HG03095 (cell line): ENCODE results near the gene MB21D2.

Experiments used
- ATAC-seq: cut with Tn5 transposase; IDR thresholded peaks from one replicate; pipeline ENCODE4 v1.9.1; 2021; ENCODE audit warnings: moderate library complexity; ENCODE audit not compliant: unreplicated experiment

MB21D2 gene

DNA sequence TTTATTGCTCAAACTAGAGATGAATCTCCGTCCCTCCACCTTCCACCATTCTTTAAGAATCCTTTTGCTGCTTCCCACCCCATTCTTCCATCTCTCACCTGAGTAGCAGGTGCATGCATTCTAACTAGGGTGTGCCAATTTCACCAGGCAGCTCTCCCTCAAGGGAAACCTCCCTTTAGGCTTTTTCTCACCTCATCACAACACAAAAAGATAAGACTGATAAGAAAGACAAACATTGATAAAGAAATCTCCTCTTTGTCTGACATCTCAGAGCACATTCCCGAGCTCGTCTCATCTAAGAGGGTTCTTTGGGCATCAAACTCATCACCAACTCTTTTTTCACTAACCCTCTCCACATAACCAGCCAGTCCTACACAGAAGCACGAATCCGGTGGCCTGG lies 23.0 kb downstream of the MB21D2 start:
- no peak for ATAC-seq

DNA sequence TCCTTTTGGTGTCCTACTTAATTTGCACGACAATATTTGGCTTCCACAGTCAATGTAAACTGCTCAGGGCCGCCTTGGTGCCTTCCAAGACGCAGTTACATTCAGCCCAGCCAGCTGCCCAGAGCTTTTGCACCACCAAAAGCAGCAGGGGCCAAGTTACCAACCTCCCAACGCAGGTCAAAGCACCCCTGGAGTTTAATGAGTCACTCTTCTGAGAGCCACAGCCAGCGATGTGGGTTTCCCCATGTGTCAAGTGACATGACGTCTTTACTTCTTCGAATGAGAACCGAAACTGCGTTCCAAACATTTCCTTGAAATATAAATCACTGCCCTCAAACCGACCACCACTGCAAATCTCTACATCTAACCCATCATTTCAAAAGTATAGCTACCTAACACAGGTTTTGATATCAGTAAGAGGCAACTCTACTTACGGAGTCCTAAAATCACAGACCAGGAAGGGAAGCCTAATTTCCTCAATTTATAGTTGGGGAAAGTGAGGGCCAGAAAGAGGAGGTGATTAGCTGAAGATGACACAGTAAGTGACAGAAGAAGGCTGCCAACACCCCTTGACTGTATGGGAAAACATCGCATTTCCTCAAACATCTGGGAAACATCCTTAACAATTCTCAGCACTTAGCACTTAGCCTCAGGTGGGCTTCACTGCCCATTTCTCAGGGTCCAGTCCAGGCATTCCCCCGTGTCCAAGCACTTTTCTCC lies 24.5 kb downstream of the MB21D2 start:
- ATAC-seq, result peak; percentile 94

DNA sequence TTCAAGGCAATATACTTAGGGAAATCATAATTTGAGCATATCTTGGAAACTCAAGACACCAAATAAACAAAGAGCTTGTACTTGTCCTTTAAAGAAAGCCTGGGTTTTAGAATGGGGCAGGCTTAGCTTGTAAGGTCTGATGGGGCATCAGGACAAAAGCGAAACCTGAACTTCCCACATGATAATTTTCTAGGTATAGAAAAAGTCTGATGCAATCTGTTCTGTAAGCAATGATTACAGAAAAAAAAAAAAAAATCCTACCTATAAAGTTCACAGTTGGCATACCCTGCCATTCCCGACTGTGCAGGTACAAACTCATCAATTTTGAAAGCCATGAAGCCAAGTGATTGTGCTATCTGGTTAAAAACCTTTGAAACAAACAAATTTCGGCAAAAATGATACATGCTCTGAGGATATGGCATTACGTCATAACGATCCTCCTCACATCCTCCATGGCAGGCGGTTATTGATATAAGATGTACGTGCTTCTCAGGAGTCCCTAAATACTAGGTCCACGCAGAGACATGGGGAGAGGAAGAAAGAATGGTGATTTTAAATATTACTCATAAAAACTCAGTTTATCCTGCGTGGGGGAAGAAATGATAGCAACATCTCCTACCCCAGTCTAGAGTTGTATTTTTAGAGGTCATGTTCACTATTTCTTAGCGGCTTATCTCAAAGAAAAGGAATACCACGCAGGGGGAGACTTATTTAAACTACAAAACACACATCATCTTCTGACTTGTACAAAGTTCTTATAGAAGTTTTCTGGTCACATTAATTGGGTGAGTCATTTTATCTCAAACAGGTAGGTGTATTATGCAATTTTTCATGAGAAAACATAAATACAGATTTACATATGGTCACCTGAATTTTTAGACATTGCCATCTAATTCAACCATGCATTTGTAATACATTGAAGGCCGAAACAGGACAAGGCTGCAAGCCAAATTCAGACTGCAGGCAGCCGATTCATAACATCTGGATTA lies 27.0 kb downstream of the MB21D2 start:
- no peak for ATAC-seq

DNA sequence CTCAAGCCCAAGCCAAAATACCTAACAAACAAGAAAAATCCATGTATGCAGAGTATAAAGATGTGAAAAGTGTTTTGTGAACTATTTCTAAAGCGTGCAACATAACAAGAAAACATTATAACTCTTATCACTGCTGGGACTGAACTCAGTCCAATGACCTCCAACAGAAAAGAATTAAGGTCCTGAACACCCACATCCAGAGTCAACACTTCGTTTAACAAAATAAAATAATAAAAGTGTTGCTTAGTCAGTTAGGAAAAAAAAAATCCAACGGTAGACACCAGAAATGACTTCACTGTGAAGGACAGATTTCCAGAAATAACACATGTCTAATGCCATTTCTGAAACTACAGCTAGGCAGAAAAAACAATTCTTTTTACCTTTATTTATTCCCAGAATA lies 28.0 kb downstream of the MB21D2 start:
- ATAC-seq, result no peak

DNA sequence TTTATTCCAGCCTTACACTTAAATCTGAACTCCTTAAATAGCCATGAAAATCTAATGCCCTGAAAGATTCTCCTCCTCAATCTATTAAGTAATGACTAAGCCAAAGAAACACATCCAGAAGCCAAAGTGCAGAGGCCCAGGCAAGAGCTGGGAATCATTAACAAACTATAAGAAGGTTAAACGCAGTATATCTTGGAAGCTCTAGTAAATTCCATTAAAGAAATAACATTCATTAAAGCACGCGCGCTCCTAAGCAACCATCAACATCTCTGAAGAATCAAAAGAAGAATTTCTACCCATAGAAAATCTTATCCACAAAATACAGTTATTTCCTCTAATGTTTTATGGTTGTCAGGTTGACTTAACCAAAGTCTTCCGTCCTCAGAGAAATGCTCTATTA lies 29.5 kb downstream of the MB21D2 start:
- ATAC-seq, result no peak

DNA sequence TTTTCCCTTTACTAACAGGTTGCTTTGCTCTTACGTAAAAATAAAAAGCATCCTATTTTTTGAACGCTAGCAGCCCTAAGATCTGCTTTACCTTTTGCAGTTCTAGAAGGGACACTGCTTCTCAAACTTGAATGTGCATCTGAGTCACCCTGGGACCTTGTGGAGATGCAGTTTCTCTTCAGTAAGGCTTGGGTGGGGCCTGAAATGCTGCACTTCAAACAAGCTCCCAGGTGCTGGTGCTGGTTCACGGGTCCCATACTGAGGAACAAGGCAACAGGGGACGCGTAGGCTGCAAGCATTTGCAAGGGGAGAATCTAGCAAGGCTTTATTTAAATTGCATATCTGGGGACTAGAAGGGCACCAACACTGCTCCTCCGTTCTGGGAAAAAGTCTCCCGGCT lies 30.0 kb downstream of the MB21D2 start:
- no peak for ATAC-seq

DNA sequence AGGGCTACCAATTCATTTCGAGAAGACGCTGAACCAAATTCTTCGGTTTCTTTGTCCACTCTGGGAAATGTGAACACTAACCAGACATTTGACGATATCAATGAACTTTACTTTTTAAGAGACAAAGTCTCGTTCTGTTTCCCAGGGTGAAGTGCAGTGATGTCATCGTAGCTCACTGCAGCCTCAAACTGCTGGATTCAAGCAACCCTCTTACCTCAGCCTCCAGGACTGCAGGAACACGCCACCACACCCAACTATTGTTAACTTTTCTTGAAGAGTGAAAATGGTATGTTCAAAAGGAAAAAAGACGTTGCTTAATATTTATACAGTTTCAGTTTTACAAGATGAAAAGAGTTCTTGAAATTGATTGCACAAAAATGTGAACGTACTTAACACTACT lies 30.6 kb downstream of the MB21D2 start:
- ATAC-seq, result no peak

DNA sequence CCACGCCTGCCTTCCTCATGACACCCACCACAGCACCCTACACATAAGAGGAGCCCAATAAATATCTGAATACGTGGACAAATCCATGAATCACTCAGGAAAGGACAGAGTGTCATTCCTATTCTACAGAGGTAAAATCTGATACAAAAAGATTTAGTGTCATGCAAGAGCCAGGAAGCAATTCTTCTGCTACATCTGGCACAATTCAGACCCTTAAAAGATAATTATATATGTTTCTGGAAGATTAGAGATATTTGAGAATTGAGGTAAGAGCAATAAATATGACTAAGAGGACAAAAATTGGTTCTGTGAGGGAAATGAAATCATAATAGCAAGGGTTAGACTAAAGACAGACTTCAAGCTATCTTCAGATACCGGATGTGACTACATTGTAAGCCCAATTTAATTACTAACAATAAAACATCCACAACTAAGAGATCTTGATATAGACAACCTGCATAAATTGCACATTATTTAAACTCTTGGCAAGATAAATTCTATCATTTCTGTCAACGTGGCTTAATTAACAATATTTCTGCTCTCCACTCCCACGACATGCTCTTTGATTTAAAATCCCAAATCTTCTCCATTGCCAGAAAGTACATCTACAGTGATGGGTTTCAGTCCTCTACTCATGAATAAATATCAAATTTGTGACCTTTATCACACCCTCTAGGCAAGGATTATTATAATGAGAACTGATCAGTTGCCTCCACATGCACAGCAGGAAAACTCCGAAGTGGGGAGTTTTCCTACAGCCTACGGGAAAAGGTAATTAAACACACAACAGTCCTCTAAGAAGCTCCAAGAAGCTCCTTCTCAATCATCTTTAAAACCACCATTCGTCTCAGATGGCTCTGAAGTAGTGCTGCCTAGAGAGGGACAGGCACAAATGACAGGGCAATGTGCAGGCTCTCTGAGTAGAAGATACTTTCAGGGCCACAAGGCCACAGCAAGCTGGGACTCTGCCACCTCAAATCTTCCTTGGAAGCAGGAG lies 32.6 kb downstream of the MB21D2 start:
- ATAC-seq, result no peak

DNA sequence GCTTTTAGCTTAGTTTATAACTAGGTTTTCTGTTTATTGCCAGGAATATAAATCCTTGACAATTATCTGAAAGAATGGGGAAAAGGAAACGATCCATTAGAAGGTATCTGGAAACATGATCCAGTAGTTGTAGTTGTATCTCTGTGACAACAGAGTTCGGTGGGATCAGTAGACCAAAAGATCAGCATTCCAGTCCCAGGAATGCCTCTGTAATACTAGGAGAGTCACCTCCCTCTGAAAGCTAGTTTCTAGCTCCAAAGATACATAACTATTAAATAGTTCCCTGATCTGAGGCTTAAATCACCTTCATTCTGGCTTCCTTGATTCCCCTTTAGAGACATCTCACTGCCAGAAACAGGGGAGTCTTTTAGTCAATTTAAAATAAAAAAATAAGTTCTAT lies 34.1 kb downstream of the MB21D2 start:
- no peak for ATAC-seq

DNA sequence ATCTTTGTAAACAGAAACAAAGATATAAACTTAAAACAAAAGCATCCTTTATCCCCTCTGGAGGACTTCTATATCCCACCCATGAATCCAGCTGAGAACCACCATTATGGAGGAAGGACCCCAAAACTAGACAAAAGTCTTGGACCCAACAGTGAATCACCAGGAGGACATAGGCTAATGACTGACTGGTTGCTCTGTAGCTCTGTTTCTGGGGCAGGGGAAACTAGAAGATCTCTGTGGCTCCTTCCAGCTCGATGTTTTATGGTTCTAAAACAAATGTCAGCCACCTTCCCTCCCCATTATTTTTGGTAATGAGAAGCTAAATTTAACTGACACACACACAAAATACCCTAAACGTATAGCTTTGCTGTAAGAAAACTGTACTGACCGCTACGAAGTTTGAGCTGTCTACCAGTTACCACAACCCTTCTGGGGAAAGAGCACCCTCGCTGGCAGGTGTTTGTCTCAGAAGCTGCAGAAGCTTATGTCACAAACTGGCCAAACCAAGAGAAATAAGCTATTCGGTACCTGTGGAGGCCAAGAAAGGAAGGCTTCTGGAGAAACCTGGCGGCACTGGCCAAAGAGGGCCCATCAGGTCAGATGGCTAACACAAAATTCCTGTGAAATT lies 36.4 kb downstream of the MB21D2 start:
- no peak for ATAC-seq

DNA sequence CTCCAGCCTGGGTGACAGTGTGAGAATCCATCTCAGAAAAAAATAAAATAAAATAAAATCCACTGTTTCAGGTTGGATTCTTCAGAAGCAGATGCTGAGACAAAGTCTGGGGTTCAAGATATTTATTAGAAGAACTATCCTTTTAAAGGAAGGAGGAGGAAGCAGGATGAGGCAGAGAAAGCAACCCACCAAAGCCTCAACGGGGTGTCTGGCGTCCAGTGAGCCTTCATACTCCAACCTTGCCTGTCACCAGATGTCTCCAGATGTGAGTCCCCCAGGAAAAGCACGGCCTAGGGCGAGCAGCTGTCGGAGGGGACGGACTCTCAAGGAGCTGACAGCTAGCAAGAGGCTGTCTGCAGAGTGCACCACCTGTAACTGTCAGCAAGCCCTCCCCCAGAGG lies 37.3 kb downstream of the MB21D2 start:
- ATAC-seq, result no peak

DNA sequence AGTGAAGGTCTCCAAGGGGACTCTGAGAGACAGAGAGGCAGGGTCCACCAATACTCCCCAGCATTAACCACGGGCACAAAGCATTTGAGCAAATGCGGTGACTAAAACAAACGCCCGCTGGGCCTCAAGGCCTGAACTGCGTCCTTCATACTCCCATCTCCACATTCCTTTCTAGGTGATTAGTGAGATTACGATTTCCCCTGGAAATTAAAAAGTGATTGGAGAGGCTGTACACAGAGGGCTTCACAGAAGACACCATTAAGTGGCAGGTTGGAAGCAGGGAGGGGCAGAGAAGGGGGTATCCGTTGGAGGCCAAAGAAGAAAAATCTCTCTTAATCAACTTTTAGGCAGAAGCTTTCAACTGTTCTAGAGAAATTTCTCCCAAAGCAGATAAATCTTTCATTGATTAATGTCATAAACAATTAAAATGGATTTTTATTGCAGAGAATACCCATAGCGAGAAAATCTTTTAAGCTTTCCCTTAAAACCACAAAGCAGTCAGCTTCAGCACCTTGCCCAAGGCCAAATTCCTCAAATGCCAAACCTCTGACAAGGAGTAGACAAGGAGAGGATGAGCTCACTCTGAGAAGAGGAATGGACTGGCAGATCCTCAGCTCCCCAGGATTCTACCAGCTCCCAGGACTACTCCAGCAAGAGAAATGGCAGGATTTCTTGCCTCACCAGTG lies 38.2 kb downstream of the MB21D2 start:
- ATAC-seq, result no peak

DNA sequence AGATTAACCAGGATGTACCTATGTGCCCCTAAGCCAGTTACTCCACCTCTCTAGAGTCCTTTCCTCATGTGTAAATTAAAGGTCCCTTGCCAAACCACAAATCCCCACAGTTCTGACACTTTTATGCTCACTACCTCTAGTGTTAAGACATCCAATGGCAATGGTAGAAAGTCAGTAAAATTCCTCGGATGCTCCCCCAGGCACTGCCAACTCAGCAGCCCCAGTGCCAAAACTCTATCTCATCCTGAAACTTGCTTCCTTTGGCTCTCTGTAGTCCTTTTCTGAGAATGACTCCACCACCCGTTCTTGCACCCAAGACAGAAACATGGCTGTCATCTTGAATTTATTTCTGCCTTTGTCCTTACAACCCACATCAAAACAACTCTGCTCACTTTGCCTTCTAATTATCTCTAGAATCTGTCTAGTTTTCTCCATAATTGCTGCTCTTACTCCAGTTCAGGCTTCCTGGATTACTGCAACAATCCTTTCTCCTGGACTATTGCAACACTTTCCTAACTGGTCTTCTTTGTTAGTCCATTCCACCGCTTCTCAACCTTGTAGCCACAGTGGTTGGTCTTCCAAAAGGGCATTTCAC lies 41.6 kb downstream of the MB21D2 start:
- ATAC-seq, result no peak

DNA sequence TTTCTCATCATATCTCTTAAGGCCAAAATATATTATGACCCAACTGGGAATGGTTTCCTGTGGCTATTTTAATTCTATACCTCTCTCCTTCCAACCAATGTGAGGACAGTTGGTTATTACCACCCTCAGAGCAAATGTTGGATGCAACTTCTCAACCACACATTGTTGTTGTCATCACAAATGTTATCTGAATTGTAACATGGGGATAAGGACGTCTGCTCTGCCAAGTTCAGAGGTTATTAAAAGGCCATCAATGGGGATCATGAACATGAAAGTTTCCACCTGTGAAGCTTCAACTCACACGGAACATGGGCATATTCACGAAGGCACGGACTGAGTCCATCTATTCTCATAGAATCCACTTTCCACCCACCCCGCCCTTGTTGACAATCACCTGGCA lies 46.8 kb downstream of the MB21D2 start:
- no peak for ATAC-seq

DNA sequence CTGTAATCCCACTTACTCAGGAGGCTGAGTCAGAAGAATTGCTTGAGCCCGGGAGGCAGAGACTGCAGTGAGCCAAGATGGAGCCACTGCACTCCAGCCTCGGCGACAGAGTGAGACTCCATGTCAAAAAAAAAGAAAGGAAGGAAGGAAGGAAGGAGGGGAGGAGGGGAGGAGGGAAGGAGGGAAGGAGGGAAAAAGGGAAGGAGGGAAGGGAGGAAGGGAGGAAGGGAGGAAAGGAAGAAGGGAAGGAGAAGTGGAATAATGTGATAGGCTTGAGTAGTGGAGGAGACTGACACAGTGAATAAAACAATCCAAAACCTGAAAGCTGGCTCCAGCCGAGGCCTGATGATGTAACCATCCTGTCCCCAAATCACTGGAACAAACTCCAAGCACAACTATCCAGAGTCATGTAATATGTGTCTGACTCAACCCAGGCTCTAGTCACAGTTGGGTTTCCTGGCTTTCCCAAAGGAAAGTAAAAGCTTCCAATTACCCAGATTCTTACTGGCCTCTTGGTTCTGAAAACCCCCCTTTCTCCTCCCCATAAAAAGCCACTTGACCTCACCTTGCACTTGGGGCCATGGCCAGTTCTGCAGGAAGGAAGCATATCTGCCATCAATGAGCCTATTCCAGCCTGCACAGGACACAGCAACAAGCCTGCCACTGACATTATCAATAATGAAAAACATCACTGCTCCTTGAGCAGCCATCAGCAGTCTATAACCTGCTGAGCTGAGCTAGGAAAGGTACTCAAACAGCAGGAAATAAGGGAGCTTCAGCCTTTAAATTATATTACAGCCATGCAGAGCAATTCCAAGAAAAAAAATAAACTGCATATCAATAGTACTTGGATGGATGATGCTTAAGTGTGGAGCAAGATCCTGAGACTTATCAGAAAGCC lies 48.3 kb downstream of the MB21D2 start:
- ATAC-seq, result no peak

DNA sequence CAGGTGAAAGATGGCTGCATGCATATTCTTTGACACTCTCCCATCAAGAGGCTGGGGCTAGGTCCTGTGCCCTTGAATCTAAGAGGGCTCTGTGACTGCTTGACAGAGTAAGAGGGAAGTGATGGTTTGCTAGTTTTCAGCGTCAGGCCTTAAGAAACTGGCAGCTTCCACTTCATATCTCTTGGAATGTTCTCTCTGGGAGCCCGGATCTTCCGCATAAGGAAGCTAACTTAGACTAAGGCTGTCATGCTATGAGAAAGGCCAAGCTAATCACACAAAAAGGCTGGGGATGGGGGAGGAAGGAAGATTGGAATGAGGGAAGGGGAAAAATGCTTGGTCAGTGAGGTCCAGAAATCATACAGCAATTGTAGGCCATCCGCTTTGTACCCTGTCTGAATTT lies 50.0 kb downstream of the MB21D2 start:
- no peak for ATAC-seq

DNA sequence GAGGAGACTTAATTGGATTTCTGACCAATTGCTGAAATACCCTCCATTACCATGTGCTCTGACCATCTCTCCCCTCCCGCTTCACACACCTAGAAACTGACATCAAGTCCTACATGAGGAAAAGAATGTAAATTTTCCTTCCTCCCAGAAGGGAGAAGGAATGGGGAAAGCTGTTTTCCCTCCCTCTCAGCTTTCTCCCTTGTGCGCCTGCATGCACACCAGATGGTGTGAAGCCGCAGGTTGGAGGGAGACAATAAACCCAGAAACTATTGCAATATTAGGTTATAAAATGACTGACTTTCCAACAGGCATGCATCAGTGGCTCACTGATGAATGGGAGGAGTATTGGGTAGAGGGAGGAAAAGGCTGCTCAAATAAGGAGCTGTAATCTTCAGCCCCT lies 50.9 kb downstream of the MB21D2 start:
- no peak for ATAC-seq

DNA sequence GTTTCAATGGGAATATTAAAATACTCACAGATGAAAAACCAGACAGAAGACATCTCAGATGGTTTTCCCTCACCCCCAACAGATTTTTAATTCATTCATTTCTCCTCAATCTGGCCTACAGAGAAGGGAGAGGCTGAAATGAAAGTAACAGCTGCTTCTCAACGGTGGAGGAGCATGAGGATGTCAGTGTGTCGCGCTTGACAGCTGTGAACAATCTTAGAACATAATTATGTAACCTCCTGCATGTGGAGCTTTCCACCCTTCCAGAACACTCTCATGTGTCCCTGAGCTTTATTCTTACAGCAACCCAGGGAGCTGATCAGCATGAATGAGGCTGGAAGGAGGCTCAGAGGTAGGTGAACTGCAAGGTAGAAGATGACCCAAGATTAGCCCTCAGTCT lies 52.7 kb downstream of the MB21D2 start:
- ATAC-seq, result peak; percentile 71

DNA sequence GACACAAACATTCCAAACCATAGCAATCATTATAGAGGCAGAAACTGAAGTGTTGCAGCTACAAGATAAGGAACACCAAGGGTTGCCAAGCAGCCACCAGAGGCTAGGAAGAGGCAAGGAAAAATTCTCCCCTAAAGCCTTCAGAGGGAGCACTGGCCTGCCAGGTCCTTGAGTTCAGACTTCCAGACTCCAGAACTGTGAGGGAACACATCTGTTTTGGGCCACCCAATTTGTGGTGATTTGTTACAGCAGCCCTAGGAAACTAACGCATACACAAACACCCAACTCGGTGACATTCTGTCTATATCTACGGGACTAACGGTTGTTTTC lies 54.6 kb downstream of the MB21D2 start:
- no peak for ATAC-seq
